HPDE6-E6E7 (cell line): ENCODE data around the gene GPSM1.

Experiments used
- DNase-seq: peaks from one replicate; pipeline ENCODE4 v3.0.0; 2011; ENCODE audit warnings: missing footprints; ENCODE audit errors: extremely low spot score

GPSM1 gene

GRCh38 chr9:136304981-136305380 lies 22.4 kb upstream of the GPSM1 start:
- DNase-seq: no peak

GRCh38 chr9:136305804-136306203 lies 21.5 kb upstream of the GPSM1 start:
- no peak for DNase-seq

GRCh38 chr9:136306211-136307208 lies 20.8 kb upstream of the GPSM1 start:
- no peak for DNase-seq

- DNase-seq: no peak
Observed at GRCh38 chr9:136307215-136307750, 20.1 kb upstream of the GPSM1 start.

- no peak for DNase-seq
Observed at GRCh38 chr9:136308006-136308701, 19.2 kb upstream of the GPSM1 start.

- no peak for DNase-seq
Observed at GRCh38 chr9:136308702-136309053, 18.7 kb upstream of the GPSM1 start.

- no peak for DNase-seq
Observed at GRCh38 chr9:136309101-136309801, 18.1 kb upstream of the GPSM1 start.

- no peak for DNase-seq
Observed at GRCh38 chr9:136309806-136310220, 17.5 kb upstream of the GPSM1 start.

- no peak for DNase-seq
Observed at GRCh38 chr9:136310273-136311030, 16.9 kb upstream of the GPSM1 start.

GRCh38 chr9:136311051-136312008 lies 16.0 kb upstream of the GPSM1 start:
- DNase-seq: peak; percentile 54

GRCh38 chr9:136312009-136312375 lies 15.3 kb upstream of the GPSM1 start:
- no peak for DNase-seq

- peak; percentile 75 for DNase-seq
Observed at GRCh38 chr9:136312436-136312835, 14.9 kb upstream of the GPSM1 start.

GRCh38 chr9:136313111-136314055 lies 14.0 kb upstream of the GPSM1 start:
- DNase-seq: no peak

GRCh38 chr9:136314056-136314416 lies 13.3 kb upstream of the GPSM1 start:
- DNase-seq: no peak

- no peak for DNase-seq
Observed at GRCh38 chr9:136314944-136315343, 12.4 kb upstream of the GPSM1 start.

GRCh38 chr9:136316271-136316751 lies 11.0 kb upstream of the GPSM1 start:
- no peak for DNase-seq

GRCh38 chr9:136316896-136317676 lies 10.3 kb upstream of the GPSM1 start:
- DNase-seq: no peak

GRCh38 chr9:136317695-136318094 lies 9.6 kb upstream of the GPSM1 start:
- DNase-seq: no peak
